Ureter (tissue), 1 donor: ENCODE measurements around the gene TMEM51. TPM values are rescaled to one million over a fixed set of nuclear protein-coding genes. Genes with fewer than 3 reads are reported as not detected.
A peak's percentile ranks its signal among the peaks of the same experiment; 100 is the strongest.
"Not testable (repeated sequence)": the region's sequence is repeated elsewhere in the genome, so short reads cannot be mapped to it uniquely, and the experiment has no call there.

ENCODE experiments used
- DNase-seq: peaks from one replicate; pipeline ENCODE4 v3.0.0-alpha.2; 2020; ENCODE audit warnings: low spot score
- total RNA-seq: library from RNA; stranded (reverse); gene quantifications from one replicate; pipeline ENCODE4 v1.2.4, GENCODE V29; 2023
- donor health status: DM: yes; HTN: yes; CAD: no.

The TMEM51 gene
- total RNA-seq, 1 donor from 2014 or later, result 38.8 TPM

DNA sequence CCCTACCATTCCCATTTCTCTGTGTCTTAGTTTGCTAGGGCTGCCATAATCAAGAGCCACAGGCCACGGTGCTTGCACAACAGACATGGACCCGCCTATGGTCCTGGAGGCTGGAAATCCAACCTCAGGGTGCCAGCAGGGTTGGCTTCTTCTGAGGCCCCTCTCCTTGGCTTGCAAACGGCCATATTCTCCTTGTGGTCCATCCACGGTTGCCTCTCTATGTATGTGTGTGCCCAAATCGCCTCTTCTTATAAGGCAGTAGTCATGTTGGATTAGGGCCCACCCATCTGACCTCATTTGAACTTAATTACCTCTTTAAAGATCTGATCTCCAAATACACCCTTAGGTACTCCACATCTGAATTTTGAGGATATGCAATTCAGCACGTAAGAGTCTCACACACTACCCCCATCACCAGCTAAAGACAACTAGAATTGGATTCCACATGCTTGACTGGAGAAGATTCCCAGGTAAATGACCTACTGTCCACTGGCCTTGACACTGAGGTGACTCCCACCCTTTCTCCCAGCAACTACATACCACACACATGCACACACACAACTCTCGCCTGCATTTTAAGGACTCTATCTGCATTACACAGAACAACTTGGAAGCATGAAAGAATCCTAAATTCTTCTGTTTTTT is 28.3 kb upstream of the TMEM51 start:
- no peak for DNase-seq

DNA sequence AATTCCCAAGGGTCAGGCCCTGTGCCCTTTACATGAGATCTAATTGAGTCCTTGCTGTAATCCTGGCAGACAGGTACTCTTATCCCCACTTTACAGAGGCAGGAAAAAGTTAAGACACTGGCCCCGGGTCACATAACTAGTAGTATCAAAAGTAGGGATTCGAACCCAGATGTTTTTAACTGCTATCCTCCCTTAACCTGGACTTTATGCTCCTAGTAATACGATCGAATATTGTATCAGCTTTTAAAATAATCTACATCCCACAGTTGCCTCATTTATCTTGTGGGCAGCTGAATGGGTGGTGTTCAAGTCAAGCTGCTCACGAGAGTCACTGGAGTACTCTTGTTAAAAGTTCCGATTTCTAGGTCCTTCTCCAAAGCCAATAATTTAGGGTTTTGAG is 25.5 kb upstream of the TMEM51 start:
- DNase-seq, result no peak

DNA sequence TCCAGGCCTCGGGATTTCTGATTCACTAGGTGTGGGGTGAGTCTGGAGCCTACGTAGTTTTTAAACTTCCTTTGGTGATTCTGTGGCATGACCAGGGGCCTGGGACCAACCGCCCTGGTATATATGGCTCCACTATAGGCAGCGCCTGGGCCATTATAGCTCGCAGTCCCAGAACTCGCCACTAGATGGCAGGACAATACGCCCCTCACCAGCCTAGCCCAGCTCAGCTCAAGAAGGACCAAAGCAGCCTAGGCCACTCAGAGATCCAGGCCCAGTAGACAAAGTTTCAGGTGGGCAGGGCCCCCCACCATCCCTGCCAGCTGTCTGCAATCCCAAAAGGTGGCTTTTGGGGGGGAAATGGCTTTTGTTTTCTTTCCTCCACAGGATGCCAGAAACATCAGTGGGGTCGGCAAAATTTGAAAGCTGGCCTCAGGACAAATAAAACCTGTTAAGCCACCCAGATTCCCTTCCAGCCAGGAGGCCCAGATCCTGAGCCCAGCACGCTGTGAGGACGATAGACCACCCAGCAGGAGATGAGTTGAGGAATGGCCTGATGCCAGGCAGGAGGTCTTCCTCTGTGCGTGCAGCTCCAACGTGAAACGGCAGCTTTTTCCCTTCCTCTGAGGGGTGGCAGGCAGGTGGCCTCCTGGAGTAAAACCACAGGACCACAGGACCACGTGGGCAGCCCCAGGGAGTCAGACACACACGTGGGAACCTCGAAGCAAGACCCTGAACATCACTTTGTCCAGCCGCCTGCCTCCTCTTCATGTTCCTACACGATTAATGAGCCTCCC is 24.8 kb upstream of the TMEM51 start:
- peak; percentile 74 for DNase-seq

DNA sequence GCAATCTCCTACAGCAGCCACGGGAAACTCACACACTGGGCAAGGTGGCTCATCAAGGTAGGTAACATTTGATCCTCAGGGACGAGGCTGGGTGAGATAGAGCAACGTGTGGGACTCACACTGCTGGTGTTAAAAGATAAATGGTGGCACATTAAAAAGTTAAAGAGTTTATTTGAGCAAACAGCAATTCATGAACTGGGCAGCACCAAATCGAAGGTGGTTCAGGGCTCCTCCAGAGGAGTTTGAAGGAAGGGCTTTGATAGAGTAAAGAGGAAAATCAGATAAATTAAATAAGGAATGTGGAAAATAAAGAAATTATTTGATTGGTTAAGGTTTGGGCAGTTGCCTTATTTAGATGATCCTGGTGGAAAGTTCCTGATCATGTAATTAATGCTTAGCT is 23.6 kb upstream of the TMEM51 start:
- DNase-seq, result no peak

DNA sequence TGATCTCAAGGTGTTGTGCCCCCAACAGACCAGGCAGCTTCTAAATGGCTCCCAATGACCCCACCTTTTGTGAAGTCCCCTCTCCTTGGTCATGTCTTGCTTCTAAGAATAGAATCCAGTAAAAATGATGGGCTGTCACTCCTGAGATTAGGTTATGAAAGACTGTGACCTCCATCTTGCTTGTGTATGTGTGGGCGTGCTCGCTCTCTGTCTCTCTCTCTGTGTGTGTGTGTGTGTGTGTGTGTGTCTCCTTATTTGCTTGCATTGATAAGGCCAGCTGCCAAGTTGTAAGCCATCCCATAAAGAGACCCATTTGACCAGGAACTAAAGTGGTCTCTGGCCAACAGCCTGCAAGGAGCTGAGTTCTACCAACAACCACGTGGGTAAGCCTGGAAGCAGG is 22.9 kb upstream of the TMEM51 start:
- DNase-seq, result no peak

DNA sequence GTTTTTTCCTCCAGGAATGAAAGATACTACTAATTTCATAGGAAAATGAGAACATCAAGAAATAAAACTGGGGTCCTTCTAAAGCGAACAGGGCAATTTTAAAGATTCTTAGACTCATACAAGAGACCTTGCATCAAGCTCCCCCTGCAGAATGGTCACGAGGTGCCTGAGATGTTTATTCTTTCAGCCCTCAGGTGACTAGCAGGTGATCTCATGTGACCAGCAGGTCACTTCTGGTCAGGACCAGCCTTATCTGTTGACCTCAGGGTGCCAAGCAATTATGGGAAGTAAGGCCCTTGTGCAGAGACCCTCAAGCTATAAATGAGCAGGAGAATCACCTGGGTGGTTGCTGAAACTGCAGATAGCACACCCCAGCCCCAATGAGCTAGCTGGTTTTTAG is 20.6 kb upstream of the TMEM51 start:
- no peak for DNase-seq

DNA sequence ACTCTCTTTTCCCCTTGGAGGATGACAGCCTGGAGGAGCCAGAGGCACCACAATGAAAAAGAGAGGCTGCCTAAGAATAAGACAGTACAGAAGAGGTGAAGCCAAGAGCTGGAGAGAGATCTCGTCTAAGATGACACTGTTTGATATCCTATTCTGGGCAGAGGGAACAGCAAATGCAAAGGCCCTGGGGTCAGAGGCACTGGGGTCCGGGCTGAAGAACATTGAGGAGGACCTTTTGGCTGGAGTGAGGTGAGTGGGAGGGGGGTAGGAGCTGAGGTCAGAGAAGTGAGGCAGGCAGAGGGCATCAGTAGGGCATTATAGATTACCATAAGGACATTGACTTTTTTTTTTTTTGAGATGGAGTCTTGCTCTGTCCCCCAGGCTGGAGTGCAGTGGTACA is 19.3 kb upstream of the TMEM51 start:
- no peak for DNase-seq

DNA sequence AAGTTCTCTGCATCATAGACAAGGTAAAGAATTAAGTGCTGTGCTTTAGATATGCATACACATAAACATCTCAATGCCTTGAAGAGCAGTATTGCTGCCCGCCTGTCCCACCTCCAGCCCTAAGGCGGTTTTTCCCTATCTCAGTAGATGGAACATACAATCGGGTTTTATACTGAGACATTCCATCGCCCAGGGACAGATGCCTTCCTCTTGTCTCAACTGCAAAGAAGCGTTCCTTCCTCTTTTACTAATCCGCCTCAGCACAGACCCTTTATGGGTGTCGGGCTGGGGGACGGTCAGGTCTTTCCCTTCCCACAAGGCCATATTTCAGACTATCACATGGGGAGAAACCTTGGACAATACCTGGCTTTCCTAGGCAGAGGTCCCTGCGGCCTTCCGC is 17.9 kb upstream of the TMEM51 start:
- not testable (repeated sequence) for DNase-seq

DNA sequence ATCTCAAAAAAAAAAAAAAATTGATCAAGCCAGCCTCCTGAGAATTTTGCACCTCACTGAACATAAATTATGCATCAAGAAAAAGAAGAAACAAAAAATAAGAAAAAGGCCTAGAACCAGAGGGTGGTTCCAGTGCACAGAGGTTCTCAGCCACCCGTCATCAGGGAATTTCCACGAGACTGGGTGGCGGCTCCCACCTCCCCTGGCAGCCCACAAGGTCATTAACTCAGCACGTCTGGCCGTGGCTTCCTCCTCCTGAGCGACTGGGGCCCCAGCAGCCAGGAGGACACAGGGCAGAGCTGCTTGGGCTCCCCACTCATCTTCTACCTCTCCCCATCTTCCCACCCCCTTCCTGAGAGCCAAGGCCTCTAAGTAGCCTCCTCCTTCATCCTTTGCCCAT is 15.7 kb upstream of the TMEM51 start:
- DNase-seq, result no peak

DNA sequence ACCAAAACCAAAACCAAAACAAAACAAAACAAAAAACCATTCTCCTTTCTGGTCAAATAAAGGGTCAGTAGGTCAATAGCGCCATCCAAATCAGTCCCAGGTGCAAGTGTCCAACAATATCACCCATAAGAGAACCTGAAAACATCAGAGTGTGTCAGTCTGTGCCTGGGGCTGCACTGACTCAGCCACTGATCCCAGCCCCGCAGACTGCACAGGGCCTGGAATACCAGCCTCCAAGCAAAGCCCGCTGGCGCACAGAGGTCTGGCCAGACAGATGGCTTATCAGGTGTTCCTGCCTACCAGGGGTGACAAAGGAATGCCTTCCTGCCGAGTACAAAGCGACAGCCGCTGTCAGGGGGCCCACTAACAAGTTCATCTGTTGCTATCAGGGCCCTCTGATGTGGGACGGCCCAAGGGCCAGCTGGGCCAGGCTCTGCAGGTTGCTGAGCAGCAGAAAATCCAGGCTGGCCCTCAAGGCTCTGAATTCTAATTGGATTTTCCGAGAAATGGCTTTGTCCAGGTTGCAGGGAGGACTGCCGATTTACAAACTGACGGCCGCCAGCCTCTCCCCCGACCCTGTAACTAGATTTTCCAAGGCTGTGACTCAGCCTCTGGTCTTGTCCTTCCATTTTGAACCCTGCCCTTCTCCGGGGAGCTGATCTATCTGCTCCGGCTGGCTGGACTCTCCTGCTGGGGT is 13.7 kb upstream of the TMEM51 start:
- DNase-seq, result no peak

DNA sequence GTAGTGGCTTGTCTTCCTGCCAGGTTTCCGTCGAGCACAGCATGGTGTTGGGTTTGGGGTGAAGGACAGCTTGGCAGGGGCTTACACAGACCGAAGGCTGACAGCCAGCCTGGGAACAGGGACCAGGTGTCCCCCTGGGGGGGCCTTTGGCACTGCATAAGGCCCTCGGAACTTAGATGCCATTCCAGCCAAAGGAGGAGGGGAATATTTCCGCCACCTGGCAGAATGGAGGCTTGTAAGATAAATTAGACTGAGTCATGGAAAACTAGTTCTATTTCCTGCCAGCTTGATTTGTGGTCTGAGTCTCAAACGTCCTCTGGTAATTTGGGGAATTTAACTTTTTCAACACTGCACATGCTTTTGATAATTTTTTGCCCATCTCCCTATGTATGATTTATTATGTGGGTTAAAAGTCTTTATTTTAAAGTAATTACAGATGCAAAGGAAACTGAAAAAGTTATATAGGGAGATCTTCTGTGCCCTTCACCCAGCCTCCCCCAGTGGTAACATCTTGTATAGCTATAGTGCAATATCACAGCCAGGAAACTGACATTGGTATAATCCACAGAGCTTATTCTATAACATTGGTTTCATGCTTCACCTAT is 11.5 kb upstream of the TMEM51 start:
- no peak for DNase-seq

DNA sequence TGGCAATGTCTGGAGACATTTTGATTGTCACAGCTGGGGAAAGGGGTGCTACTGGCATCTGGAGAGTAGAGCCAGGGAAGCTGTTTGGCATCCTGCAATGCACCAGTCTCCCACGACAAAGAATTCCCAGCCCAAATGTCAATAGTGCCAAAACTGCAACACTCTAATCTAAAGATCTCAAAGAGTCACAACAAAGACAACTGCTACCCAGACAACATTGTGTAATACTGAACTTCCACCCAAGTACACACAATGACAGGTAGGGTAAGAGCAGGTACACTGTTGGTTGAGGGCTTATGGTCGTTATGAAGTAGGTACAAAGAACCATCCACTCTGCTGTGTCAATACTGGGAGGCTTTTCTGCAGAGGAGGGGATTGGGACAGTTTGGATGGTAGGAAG is 8.2 kb upstream of the TMEM51 start:
- DNase-seq, result no peak

DNA sequence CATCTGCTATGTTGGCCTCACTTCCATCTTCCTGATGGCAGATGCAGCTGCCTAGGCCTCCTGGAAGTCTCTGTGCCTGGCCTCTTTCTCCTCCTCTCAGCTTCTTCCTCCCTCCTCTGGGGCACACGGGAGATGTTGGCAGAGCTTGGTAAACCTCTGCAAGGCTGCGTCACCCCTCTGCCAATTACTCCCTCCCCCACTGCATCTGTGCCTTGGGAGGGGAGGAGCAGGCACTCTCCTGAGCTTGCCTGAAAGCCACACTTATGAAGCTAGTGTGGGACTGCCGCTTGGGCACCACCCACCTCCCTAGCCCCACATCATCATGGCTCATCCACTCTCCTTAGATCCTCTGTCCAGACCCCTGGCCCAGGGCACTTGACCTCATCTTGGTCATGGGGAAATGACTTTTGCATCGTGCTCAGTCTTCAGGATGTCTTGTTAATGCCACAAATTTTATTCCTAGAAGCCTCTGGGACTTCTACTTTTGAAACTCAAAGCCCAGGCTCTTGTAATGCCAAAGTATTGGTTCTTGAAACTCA is 7.3 kb upstream of the TMEM51 start:
- DNase-seq, result no peak

DNA sequence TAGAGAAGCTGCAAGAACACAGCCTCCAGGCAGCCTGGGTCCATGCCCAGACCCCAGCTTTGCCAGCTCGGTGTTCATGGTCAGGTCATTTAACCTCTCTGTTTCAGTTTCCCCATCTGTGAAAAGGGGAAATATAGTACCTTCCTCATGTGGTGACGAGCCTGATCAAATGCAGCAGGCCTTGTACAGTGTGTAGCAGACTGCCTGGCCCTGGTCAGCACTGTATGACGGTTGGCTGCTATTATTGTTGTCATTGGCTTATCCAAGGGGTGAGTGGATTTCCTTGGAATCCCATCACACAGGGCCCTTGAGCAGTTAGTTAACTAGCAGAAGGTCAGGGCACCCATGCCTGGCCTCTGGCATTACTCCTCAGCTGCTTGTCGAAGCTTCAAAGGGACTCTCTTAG is 6.6 kb upstream of the TMEM51 start:
- DNase-seq, result no peak

DNA sequence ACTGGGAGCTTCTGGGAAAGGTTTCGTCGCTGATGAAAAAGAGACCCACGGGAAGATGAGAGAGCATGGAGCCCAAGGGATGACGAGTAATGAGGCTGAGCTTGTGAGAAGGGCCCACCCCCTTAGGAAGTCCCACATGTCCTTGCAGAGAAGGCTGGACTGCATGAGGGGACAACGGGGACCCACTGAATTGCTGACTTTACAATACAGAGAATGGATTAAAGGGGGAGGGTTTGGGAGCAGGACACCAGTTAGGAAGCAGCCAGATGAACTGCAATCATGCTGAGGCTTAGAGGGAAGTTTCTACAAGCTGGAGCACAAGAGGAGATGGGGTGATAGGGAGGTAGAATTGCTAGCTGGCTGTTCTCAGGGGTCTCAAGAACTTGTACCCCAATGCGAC is 5.5 kb upstream of the TMEM51 start:
- DNase-seq, result no peak

DNA sequence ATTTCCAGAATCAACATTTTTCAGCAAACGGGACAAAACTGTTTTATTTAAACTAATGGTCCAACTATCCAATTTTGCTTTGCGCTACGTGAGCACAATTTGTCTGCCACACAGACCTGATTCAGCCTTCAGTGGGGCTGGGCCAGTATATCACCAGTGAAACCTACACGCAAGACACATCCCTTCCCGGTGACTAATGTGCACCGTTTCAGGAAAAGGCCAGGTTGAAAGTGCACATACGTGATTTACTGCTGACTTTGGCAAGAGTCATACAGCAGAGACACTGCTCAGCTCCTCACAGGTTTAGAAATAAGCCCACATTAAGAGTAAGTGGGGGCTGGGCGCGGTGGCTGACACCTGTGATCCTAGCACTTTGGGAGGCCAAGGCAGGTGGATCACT is 5.1 kb upstream of the TMEM51 start:
- no peak for DNase-seq

DNA sequence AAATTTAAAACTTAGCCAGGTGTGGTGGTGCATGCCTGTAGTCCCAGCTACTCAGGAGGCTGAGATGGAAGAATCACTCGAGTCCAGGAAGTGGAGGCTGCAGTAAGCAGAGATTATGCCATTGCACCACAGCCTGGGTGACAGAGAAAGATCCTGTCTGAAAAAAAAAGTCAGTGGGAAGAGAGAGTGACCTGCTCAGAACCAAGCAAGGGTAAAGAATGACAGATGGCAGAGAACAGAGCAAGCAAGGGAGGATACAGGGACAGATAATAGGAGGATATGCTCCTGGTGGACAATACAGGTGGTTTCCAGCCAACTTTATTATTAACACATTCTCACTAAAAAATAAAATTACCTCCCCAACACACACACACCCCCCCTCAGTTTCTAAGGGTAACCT is 4.6 kb upstream of the TMEM51 start:
- DNase-seq, result no peak

DNA sequence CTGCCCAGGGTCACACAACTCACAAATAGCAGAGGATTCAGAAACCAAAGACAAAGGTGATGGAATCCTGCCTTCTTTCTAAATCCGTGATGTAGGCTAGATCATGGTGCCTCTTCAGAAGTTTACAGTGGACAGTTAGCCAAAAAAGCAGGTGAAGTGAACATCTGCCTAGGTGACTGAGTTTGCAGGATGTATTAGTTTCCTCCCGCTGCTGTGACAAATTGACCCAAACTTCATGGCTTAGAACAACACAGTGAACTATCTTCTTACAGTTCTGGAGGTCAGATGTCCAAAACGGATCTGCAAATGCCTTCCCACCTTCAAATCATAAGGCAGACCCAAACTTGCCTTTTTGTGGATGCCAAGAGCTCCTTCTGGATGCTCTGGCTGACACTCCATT is 3.2 kb upstream of the TMEM51 start:
- DNase-seq, result no peak

DNA sequence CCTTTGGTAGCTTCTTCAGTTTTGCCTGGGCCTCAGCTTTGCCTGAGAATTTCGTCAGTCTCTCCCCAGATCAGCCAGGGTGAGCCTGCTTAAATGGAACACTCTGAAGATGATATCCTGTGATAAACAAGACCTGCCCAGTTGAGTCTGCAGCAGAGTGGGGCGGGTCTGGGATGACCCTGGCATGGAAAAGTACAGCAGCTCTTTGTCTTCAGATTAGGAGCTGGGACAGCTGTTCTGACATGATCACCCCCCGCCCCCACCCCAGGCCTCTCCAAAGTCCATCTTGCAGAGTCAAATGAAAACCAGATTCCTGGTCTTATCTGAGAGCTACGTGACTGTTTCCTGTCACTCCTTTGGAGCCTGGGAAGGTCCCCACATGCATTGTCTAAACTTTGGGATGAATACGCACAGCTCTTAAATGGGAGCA is 2.2 kb upstream of the TMEM51 start:
- no peak for DNase-seq

DNA sequence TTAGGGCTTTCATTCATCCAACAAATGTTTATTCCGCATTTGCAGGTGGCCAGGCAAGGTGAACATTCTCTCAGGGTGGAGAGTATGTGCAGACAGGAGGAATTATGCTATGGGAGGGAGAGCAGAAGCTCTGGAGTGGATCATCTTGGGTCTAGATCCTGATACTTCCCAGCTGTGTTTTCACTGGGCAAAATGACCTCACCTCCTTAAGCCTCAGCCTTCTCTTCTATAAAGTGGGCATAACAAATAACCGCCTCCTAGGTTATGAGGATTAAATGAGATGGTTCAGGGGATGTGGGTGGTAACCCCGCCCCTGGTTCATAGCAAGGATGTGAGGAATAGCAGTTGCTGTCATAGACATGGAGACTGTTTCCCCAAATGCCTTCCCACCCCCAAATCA is 1.7 kb upstream of the TMEM51 start:
- no peak for DNase-seq

DNA sequence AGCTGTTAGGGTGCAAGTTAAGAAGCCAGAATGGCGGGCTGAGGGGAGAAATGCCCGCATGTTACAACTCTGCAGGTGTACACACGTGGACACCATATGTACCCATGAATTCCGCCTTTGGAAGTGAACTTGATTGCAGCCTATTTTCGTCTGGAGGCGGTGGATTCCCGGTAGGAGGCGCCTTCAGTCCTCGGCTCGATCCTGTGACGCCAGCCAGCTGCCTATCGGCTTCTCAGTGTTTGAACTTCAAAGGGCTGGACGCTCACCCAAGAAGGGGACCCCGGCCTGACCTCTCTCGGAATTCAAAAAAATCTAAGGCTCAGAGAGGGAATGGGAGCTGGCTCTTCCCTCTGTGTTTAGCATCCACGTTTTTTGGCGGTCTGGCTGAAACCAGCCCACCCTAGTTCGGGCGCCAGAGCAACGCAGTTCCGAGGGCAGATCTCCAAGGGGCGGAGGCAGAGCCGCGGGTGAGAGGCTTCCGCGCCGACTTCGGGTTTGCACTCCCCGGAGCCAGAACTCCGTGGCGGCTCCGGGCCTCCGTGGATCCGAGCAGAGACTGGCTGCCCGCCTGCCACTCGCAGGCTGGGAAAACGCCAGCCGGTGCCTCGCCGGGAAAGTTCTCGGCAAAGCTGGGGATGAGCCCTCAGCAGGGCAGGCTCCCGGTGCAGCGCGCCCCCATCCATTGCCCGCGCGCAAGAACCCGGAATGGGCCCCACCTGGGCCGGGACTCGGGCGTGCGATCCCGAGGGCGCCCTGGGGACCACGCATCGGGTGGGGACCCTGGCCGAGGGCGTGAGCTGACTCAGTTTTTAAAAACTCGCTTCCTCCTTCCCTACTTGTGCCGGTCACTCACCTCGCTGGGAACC is 996 bp upstream of the TMEM51 start:
- DNase-seq, result peak; percentile 91
